GM11168 (cell line): ENCODE data around the gene DGKI.

ENCODE experiments used
- in situ Hi-C: fragments of 300-500 bp; cut with MboI; formaldehyde crosslinking; loops from one replicate; pipeline ENCODE4 v1.12.0; 2022; ENCODE audit warnings: low sequenced_read_pairs; ENCODE audit not compliant: unreplicated experiment

DGKI gene

GRCh38 chr7:137585591-137585990 lies 261.2 kb downstream of the DGKI start:
- in situ Hi-C loops: no loop called here

GRCh38 chr7:137583172-137583571 lies 263.6 kb downstream of the DGKI start:
- in situ Hi-C loops: no loop called here

GRCh38 chr7:137579913-137580640 lies 266.7 kb downstream of the DGKI start:
- in situ Hi-C loops: no loop called here

GRCh38 chr7:137578541-137578940 lies 268.2 kb downstream of the DGKI start:
- in situ Hi-C loops: no loop called here

GRCh38 chr7:137577184-137577583 lies 269.6 kb downstream of the DGKI start:
- in situ Hi-C loops: no loop called here

GRCh38 chr7:137576481-137576880 lies 270.3 kb downstream of the DGKI start:
- in situ Hi-C loops: no loop called here

- in situ Hi-C loops: no loop called here
Measured at GRCh38 chr7:137574812-137575211, 272.0 kb downstream of the DGKI start.

- in situ Hi-C loops: no loop called here
Measured at GRCh38 chr7:137572056-137572784, 274.6 kb downstream of the DGKI start.

- in situ Hi-C loops: no loop called here
Measured at GRCh38 chr7:137564677-137565076, 282.1 kb downstream of the DGKI start.

GRCh38 chr7:137563981-137564380 lies 282.8 kb downstream of the DGKI start:
- in situ Hi-C loops: no loop called here

- in situ Hi-C loops: no loop called here
Measured at GRCh38 chr7:137547485-137547884, 299.3 kb downstream of the DGKI start.

- in situ Hi-C loops: no loop called here
Measured at GRCh38 chr7:137546671-137547070, 300.1 kb downstream of the DGKI start.

GRCh38 chr7:137546009-137546408 lies 300.8 kb downstream of the DGKI start:
- in situ Hi-C loops: no loop called here

GRCh38 chr7:137545059-137545716 lies 301.6 kb downstream of the DGKI start:
- in situ Hi-C loops: no loop called here

GRCh38 chr7:137544453-137545058 lies 302.2 kb downstream of the DGKI start:
- in situ Hi-C loops: no loop called here

- in situ Hi-C loops: no loop called here
Measured at GRCh38 chr7:137539111-137539715, 307.6 kb downstream of the DGKI start.

GRCh38 chr7:137538361-137538762 lies 308.4 kb downstream of the DGKI start:
- in situ Hi-C loops: no loop called here

- in situ Hi-C loops: no loop called here
Measured at GRCh38 chr7:137535579-137535978, 311.2 kb downstream of the DGKI start.

GRCh38 chr7:137531671-137532070 lies 315.1 kb downstream of the DGKI start:
- in situ Hi-C loops: no loop called here

- in situ Hi-C loops: no loop called here
Measured at GRCh38 chr7:137527634-137528033, 319.1 kb downstream of the DGKI start.
